NCI-H226 (cell line): Measurements from ENCODE around the gene ALOX12B.
A peak's percentile ranks its signal among the peaks of the same experiment; 100 is the strongest.
"Not testable (repeated sequence)": the region's sequence is repeated elsewhere in the genome, so short reads cannot be mapped to it uniquely, and the experiment has no call there.

Source experiments
- DNase-seq: peaks from one replicate; pipeline ENCODE4 v3.0.0-alpha.2; 2015

The ALOX12B gene

DNA sequence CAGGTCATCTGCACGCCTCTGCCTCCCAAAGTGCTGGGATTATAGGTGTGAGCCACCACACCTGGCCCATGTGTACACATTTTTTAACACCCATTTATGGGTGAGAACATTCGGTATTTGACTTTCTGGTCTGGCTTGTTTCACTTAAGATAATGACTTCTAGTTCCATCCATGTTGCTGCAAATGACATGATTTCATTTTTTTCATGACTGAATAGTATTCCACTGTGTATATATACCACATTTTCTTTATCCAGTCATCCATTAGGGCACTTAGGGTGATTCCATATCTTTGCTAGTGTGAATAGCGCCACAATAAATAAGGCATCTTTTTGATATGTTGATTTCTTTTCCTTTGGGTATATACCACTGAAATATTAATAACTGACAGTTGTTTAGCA is 5.6 kb downstream of the ALOX12B start:
- no peak for DNase-seq

DNA sequence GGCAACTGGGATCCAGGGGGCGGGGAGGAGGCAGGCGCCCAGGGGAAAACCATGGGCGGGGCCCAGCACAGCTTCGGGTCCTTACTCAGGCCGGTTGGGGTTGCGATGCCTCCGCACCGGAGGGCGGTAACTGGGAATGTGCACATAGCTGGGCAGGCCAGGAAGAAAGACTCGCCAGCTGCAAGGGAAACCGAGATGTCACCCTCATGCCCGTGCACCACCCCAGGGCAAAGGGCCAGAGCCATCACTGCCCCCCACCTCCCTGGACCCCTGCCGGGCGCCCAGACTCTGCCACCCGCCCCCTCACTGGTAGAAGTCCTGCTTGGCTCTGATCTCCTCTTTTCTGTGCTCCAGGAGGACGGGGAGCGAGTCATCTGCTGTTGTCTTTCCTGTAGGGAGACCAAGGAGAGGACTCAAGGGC is 6.7 kb downstream of the ALOX12B start:
- DNase-seq, result peak; percentile 74

DNA sequence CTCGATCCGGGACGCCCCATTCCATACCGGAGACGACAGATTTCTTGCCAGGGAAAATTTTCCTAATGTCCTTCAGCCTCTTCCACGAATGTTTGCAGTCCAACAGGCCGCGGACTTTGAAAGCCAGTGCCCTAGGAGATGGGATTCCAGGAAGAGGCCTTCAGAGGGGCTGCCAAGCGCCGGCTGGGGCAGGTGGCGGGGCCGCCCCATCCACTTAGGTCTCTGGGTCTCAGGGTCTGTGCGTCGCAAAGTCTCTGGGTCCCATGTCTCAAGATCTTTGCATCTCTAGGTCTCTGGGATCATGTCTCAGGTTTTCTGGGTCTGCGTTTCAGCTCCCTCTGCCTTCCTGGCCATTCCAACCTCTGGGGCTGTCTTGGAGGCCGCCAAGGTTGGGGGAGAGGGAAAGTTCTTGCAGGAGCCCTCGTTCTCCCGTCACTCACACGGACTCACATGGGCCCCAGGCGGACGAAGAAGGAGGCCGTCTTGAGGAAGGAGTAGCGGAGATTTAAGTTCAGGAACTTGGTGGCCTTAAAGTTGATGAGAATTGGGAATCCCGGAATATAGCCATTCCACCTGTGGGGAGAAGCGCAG is 7.2 kb downstream of the ALOX12B start:
- DNase-seq, result no peak

DNA sequence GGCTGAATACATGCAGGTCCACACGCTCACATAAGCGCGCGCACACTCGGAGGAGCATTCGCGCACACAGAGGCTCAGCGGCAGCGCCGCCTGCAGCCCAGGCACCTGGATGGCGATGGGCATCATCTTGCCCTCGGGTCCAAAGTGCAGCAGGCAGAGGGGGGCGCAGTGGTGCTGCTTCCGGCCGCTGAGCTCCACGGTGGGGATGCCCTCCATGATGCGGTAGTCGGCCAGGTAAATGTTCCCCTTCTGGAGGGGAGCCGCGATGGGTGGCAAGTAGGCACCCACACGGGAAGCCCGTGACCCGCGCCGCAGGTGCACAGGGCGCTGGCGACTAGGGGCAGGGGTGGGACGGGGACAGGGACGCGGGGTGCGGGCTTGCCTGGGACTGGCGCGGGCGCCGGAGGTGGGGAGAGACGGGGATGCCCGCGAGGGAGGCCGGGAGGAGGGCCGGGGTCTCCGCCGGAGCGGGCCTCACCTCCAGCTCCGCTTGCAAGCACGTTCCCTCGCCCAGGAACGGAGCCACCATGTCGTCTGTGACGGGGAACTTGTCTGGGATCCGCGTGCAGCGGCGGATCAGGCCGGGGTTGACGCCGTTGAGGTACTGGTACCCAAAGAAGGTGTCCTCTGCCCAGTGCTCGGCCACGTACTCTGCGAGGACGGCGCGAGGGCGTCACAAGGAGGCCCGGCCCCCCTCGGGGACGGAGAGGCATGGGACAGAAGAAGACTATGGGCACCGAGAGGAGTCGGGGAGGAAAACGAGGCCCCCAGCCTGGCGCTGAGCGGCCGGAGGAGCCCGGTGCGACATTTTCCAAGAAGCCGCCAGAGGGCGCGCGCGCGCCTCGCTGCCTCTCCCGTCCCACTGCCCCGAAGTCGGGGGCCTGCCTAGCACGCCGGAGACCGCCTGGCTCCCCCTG is 8.0 kb downstream of the ALOX12B start:
- peak; percentile 31 for DNase-seq

DNA sequence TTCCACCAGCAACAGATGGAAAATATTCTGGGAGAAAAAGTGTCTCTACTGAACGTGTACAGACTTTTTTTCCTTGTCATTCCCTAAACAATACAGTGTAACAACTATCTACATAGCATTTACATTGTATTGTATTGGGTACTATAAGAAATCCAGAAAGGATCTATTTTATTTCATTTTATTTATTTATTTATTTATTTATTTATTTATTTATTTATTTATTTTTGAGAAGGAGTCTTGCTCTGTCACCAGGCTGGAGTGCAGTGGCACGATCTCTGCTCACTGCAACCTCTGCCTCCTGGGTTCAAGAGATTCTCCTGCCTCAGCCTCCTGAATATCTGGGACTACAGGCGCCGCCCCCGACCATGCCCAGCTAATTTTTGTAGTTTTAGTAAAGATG is 9.6 kb downstream of the ALOX12B start:
- DNase-seq, result not testable (repeated sequence)

DNA sequence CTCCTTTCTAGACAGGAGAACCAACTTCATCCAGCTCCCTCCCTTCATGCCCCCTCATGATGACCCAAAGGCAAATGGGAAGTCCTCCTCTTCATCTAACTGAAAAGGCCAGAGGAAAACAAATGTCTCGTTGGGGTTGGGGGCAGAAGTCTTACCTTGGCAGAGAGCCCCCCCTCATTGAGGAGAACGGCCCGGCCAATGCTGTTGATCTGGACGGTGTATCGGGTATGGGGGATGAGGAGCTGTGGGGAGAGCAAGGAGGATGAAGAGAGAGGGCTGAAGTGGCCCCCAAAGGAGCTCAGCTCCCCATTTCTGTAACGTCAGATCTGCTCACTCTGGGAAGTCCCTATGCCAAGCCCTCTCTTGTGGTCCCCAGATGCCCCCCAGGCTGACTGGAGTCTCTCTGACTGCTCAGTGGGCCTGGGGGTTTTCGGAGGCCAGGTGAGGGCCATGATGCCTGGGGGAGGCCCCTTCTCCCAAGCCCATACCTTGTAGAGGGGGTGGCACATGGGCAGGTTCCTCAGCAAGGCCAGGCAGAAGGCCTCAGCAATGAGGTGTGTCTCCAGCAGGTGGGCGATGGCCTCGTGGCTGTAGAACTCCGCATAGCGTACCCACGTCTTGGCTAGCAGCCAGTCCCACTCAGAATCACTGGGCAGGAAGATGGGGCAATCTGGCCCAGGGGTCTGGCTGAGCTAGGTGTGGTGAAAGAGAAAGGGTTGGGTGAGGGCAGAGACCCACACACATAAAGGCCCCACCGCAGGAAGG is 10.8 kb downstream of the ALOX12B start:
- no peak for DNase-seq

- DNase-seq, result no peak
Measured at GRCh38 chr17:8075574-8076342, 11.8 kb downstream of the ALOX12B start.

DNA sequence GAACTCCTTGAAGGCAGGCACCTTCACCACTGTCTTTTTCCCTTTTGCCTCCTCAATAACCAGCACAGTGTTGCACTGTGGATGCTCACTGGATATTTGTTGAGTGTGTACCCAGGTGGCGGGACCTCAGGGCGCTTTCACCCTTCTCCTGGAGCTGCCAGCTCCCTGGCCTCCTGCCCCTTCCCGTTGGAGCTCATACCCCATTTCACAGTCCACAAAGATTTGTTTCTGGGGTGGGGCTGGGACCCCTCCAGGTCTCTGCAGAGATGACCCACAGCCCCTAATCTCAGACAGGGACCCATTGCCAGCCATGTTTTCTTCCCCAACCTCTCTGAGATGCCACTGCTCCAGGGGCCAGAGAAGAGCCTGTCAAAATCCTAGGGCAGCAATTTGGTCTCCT is 12.4 kb downstream of the ALOX12B start:
- no peak for DNase-seq

GRCh38 chr17:8074554-8074953 is 13.0 kb downstream of the ALOX12B start:
- no peak for DNase-seq

DNA sequence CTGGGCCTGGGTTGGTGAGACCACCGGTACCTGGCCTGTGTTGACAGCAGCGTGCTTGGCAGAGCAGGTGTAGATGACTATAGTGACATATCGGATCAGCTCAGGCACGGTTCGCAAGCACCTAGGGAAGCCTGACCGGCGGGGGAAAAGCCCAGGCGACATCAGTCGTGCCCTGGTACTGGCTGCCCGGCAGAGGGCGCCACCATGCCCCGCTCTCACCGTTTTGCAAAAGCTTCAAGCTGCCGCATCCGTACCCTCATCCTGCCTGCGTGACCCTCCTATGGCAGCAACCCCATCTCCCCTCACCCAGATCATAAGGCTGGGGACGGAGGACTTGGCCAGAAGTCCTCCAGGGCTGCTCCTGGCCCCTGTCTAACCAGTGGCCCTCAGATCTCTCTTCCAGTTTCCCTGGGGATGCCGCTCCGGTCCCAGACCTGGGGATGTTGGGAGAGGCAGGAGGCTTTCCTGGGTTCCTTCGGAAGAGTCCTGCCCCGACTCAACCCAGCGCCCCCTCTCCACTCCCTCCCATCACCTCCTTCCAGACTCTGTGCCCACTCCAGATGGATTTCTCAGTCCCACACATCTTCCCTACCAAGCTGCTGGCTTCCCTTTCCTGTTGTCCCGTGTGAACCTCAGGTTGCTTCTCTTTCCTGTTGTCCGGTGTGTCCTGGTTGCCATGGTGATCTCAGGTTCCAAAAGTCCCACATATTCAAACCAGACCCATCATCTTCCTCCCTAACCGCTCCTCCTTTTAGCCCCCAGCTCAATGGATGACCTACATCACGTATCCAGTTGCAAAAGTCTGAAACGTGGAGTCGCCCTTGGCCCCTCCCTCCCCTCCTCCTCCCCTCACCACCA is 13.7 kb downstream of the ALOX12B start:
- DNase-seq, result peak; percentile 43

GRCh38 chr17:8072729-8073461 is 14.6 kb downstream of the ALOX12B start:
- no peak for DNase-seq

- no peak for DNase-seq
Measured at GRCh38 chr17:8072341-8072728, 15.2 kb downstream of the ALOX12B start.

GRCh38 chr17:8071496-8071895 is 16.0 kb downstream of the ALOX12B start:
- no peak for DNase-seq

DNA sequence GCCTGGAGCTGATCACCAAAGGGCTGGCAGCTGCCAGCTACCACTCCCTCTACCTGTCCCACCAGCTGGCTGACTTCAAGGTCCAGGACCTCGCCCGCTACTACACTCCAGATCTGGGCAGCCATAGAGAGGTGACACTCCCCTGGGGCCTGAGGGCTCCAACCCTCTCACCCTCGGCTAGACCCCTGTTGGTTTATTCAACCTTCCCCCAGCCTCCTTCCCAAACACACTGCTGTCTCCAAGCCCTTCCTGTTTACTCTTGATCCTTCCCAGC is 18.0 kb downstream of the ALOX12B start:
- no peak for DNase-seq

DNA sequence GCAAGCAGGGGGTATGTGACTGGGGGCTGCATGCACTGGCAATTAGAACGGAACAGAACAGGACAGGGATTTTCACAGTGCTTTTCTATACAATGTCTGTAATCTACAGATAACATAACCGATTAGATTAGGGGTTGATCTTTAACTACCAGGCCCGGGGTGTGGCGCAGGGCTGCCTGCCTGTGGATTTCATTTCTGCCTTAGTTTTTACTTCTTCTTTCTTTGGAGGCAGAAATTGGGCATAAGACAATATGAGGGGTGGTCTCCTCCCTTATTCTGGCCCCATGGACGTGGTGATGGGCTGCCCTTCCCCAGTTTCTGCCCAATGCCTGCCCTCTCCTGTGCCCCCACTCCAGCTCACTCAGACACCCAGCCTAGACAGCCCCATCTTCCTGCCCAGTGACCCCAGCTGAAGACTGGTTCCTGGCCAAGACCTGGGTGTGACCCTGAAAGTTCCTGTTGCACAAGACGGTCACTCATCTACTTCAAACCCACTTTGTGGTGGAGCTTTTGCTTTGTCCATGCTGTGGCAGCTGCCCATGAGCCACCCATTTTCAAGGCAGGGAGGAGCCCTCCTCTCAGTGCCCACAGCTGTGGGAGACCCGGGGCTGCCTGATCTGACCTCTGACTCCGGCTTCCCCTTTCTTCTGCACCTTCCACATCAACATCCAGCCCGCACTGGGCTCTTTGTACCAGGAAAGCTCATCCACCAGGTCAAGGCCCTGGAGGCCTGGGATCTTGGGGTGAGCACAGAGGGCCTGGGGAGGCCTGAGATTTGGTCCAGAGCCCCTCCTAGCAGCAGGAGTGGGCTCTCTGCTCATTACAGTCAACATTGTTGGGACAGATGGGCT is 18.6 kb downstream of the ALOX12B start:
- DNase-seq, result no peak

DNA sequence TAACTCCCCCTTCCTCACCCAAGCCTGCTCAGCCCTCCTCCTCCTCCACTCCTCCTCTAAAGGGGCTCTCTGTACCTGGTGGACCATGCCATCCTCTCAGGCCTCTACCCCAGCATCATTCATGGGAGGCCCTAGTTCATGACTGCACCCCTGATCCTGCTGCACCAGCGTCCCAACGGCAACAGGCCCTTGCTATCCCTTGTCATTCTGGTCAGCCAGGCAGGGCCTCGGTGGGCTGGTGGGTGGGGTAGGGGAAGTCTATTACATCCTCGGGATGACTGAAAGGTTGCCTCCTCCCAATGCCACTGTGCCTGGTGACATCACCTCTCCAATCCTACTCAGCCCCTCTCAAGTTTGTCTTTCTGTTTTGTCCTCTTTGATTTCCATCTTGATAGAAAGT is 19.7 kb downstream of the ALOX12B start:
- DNase-seq, result no peak

DNA sequence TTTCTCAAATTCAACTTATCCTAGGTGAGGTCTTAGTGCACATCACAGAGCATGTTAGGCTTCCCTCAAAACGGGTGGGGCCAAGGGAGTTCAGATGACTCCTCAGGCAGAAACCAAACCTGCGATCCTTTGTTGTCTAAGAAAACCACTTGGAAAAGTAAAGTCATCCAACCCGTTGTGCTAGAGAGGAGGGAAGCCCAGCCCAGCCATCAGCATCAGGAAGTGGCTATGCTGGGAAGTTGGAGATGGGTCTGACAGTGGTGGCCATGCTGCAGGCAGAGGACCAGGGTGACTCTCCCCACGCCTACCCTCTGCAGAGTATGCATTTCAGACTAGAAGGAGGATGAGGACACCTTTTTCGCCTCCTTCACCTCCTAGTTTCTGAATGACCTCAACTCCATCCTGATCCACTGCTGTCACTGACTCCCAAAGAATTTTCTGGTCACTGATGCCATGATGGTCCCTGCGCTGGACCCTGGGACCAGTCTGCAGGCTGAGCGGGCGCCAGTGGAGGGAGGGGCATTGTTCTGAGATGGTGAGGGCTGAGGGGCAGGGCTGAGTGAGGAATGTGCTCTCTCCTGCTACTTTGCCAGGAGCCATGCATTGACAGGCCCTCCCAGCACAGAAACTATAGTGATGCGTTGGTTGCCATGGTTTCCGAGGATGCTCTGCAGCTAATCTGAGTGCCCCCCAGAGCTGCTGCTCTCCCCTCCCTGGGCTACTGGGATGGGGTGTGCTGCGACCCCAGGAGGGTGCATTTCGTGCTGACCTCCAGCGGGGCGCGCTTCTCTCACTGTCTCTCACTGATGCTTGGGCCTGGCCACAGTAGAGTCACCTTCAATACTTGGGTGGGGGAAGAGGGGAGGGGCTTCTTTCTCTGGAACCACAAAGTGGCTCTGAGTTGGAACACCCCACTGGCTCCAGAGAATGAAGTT is 20.4 kb downstream of the ALOX12B start:
- DNase-seq, result no peak

- DNase-seq, result no peak
Measured at GRCh38 chr17:8064561-8065019, 22.9 kb downstream of the ALOX12B start.
